Activated effector memory CD4-positive, alpha-beta T cell treated with Interleukin-2 at 50 U/mL for 16 hours (primary cell): ENCODE measurements around the gene GUCY2F.

Experiments
- DNase-seq: peaks from one replicate; pipeline ENCODE4 v3.0.0-alpha.2; 2020

GUCY2F gene

DNA sequence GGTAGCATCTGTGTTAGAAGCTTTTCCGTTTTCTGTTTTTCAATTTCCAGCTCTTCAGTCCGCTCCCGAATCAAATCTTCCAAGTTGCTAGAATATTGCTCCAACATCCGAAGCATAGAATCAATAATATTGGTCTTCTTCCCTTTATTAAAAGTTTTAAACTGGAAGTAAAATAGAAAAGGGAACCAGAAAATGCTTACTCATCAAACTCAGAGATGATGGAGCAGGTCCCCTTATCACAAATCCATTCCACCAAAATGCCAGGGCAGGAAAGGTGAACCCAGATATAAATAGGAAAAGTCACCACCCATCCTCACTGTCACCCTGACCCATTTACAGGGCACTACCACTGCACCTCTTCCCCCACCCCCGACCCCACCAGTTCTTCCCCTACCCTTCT lies 89.0 kb downstream of the GUCY2F start:
- DNase-seq, result no peak

- DNase-seq, result no peak
Measured at GRCh38 chrX:109390556-109390955, 91.3 kb downstream of the GUCY2F start.

- no peak for DNase-seq
Measured at GRCh38 chrX:109389917-109390316, 92.0 kb downstream of the GUCY2F start.

- no peak for DNase-seq
Measured at GRCh38 chrX:109384699-109385098, 97.2 kb downstream of the GUCY2F start.

GRCh38 chrX:109382332-109382731 lies 99.6 kb downstream of the GUCY2F start:
- no peak for DNase-seq

GRCh38 chrX:109378281-109378680 lies 103.6 kb downstream of the GUCY2F start:
- DNase-seq, result no peak

DNA sequence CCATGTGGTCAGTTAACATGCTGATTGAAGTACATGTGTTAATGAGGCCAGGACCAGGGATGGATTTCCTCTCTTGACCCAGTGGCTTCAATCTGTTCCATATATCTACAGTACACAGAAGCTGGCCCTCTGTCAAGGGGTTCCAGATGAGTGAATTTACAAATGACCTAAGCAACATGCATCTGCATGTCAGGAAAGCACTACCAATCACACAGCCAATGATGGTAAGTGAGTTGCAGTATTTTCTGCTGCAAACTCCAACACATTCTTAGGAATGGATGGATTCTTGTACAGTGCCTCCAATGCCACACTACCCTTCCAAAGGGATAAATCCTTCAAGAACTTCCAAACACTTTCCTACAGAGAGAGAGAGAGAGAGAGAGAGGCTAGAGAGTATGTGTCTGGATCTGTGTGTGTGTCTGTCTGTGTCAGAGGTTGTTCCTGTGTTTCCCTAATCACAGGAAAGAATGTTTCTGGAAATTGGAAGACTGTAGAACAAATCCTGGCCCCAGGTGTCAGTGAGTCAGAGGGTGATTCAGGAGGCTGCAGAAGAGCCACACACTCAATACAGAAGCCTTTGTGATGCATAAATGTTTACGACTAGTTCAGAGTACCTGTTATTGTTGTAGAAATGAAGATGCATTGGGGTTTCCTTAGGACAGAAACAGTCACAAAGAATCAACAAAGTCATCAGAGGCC lies 107.5 kb downstream of the GUCY2F start:
- no peak for DNase-seq

DNA sequence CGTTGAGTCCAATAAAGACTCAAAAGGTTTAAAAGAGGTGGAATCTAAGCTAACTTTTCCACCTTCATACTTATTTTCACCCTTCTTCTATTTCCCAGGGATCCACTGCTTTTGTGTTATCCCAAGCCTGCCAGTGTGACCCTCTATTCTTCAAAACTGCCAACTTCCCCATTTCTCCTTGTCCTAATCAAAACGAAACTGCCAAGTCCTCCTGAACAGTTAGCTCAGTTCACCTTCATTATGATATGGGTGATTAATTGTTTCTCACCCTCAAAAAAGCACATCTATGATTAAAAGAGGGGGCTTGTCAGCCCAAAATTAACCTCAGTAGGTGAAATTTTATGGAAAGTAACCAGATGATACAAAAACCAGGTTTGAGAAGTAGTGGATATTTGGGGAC lies 108.4 kb downstream of the GUCY2F start:
- DNase-seq, result no peak

- no peak for DNase-seq
Measured at GRCh38 chrX:109372716-109373115, 109.2 kb downstream of the GUCY2F start.

- DNase-seq, result no peak
Measured at GRCh38 chrX:109372291-109372690, 109.6 kb downstream of the GUCY2F start.

DNA sequence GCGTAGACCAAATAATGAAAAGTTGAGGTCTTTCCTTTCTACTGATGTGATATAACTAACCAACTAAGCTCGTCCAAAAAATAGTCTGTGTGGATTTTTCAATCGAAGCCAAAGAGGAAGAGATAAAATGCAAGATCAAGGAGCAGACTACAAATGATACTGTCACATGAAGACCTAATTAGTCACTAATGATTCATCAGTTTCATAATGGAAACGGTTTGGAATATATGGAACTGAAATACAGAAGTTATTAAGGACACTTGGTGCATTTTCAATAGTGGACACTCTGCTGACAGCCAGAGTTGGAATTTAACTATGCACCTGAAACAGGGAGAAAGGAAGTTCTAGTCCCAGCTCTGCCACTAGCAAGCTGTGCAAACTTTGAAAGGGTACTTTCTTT lies 119.8 kb downstream of the GUCY2F start:
- DNase-seq, result no peak

DNA sequence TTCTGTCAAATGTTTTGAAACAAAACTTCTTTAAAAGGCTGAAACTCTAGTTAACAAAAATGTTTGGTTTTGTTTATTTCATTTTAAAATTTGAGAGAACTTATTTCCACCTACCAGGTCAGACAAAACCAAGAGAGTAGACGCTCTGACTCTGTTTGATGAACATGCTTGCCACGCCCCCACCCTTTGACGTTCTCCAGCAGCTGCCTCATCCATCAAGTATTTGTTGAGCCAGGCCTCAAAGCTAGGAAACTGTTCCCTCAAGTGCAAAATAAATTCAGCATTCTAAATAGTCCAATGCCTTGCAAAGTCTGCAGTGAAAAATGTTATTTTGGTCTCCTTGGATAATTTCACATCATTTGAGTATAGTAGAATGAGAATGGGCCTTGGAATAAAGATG lies 121.6 kb downstream of the GUCY2F start:
- DNase-seq, result no peak

- no peak for DNase-seq
Measured at GRCh38 chrX:109357706-109358105, 124.2 kb downstream of the GUCY2F start.

DNA sequence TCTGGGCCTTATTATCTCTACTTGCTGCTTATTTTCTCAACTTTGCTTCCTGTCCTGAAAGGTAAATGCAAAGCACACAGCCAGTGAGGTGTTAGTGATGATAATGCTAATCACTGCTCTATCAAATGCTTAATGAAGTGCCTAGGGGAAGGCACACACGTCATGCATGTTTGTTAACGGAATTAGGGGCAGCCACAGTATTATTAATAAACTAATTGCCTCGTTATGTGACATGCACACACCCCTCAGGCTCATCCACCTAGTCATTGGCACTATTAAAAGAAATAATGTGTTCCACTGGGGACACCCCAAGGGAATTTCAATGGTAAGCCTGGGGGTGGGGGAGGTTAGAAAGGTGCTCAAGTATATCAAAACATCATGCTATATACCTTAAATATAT lies 125.2 kb downstream of the GUCY2F start:
- DNase-seq, result no peak

DNA sequence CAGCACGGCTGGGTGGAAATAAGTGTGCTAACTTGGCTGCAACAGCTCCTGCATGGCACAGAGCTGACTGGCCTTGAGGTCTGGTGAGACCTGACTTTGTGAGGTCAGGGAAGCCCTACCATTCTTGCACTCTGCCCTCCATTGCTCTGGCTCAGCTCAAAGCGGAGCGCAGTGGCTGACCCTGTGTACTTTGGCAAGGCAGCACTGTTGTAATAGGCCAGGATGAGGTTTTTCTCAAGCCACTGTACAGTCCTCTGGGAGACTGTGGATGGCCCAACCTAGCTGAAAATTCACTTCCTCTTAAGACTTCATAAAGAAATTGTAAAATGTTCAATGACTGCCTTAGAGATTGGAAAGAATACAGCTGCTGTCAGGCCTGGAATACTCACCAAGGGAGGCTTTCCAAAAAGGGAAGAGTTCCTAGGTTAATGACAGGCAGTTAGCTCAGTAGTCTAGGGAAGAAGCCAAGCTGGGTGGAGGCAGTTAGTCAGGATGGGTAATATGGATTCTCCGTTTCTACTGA lies 129.8 kb downstream of the GUCY2F start:
- DNase-seq, result no peak

- no peak for DNase-seq
Measured at GRCh38 chrX:109351557-109351956, 130.3 kb downstream of the GUCY2F start.

DNA sequence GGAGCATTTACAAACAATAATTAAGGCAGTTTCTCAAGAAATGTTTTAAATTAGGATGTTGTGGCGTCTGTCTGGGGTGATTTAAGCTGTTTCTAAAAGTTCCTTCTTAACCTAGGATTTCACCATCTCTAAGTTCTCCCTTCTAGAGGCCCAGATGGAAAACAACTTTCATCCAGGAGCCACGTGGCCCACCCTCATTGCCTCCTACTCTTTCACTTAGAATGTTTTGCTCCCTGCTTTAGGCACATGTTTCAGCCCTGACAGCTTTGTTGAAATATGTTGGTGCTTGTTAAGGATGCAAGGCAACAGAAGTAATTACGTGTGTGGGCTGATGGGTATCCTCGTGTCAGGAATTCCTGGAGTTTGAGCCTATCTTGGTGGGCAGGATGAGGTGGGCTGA lies 131.3 kb downstream of the GUCY2F start:
- DNase-seq, result no peak

DNA sequence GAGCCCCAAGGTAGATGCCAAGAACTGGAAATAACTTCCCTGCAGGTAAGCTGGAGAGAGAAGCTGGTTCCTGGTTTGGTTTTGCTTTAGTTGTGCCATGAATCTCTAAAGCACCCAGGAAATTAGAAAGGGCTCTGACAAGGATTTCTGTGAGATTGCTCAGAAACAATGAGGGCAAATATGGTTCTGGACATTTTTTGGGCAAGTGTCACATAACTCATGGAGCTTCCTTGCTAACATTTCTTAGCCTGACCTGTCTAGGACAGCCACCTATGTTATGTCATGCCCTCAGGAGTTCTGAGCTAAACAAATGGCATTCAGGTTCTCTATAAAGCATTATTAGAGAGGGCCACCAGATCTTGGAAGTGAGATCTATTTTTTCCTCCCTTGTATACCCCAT lies 131.8 kb downstream of the GUCY2F start:
- DNase-seq, result no peak

DNA sequence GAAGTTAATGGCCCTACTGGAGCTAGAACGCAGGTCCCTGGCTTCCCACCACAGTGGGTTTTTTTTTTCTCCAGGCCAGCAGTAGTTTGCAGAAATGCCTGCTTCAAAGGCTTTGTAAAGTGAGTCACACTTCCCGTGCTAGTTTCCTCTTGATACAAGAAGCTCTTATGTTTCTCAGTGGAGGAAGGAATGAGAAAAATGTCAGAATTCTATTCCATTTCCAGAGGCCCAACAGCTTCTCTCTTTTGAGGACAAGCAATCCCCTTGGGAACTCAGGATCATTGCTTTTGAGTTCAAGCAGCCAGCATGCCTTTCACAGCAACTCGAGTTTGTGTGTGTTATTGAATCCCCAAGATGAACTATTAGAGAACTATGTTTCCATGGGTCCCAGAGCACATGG lies 134.3 kb downstream of the GUCY2F start:
- DNase-seq, result no peak

DNA sequence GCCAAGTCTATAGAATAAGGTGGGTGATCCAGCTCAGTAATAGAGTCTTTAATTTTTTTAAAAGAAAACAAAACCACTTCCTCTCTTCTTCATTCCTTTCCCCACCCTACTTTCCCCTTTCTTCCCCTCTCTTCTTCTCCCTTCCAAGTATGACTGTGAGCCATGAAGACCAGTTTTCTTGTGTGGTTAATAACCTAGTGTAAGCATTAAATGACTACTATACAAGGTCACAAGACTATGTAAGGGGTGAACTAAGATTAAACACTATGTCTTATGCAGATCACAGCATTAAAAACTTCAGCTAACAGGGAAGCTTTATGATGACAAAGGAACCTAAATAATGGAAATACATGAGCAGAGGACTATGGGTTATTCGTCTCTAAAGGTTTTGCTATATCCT lies 135.4 kb downstream of the GUCY2F start:
- no peak for DNase-seq

- DNase-seq, result no peak
Measured at GRCh38 chrX:109345856-109346255, 136.0 kb downstream of the GUCY2F start.

DNA sequence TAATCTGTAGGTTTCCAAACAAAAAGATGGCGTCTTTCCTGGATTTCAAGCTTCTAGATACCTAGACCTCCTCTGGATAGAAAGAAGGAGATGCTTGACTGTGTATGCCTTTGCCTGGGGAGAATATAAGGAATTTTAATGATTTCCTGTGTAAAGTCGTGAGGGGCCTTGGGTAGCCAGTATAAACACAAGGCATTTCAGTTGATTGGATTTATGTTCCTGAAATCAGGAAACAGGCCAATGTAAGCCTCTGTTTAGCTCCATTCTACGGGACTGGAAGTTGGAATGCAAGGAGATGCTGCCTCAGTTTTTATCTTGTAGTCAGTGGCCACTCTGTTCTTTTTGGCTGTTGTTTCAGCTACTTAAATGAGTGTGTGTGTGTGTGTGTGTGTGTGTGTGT lies 137.2 kb downstream of the GUCY2F start:
- no peak for DNase-seq

- no peak for DNase-seq
Measured at GRCh38 chrX:109344101-109344500, 137.8 kb downstream of the GUCY2F start.

GRCh38 chrX:109343671-109344070 lies 138.2 kb downstream of the GUCY2F start:
- DNase-seq, result no peak

- DNase-seq, result no peak
Measured at GRCh38 chrX:109336141-109336540, 145.7 kb downstream of the GUCY2F start.
